Pancreas (tissue), 10 donors: Measurements from ENCODE around the gene EPHA8. TPM values are rescaled to one million over a fixed set of nuclear protein-coding genes. Genes with fewer than 3 reads are reported as not detected.

Experiments
- ATAC-seq, 4 donors: fragments of 200-7000 bp; cut with Tn5 transposase; one replicate each; pipeline versions ENCODE4 v1.8.0 to v1.9.1; 2020; ENCODE audit warnings: mild to moderate bottlenecking in 4 of 4, moderate library complexity in 4 of 4
- DNase-seq, 6 donors: peaks; one replicate each; pipeline ENCODE4 v3.0.0-alpha.2; 2020
- FAIRE-seq: peaks from 2 replicates; lab custom pipeline; 2012; peaks lifted over from hg19 to GRCh38; lab: Jason Lieb, UNC
- H3K27ac ChIP-seq, 4 donors: fragments of 200-600 bp; sonication (generic); 1 replicate in 3 of 4; 2 replicates in 1 of 4; pipeline versions ENCODE4 v1.5.0 to v1.8.0; 2020
- H3K27me3 ChIP-seq, 4 donors: fragments of 200-600 bp; one replicate each; pipeline ENCODE4 v1.8.0; 2021
- H3K36me3 ChIP-seq, 3 donors: fragments of 200-600 bp; sonication (generic) in 1 of 3; one replicate each; pipeline versions ENCODE4 v1.5.0 to v1.8.0; 2020 to 2021
- H3K4me1 ChIP-seq, 3 donors: fragments of 200-600 bp; one replicate each; pipeline ENCODE4 v1.8.0; 2021
- H3K4me3 ChIP-seq, 4 donors: fragments of 200-600 bp; sonication (generic) in 2 of 4; one replicate each; pipeline versions ENCODE4 v1.5.0 to v1.8.0; 2020 to 2021
- H3K9me3 ChIP-seq, 4 donors: fragments of 200-600 bp; one replicate each; pipeline ENCODE4 v1.8.0; 2021
- CTCF ChIP-seq, 4 donors: fragments of 200-600 bp; sonication (generic) in 3 of 4; IDR thresholded peaks; one replicate each; pipeline versions ENCODE4 v1.5.0 to v1.8.0; 2021; ENCODE audit warnings: antibody characterized with exemption in 4 of 4
- WGBS, 2 donors: extraction: QIAGEN DNeasy Blood & Tissue Kit; methylation state at CpG; one replicate each; pipeline ENCODE4 v1.1.7; 2013; 5-methylcytosine and 5-hydroxymethylcytosine counted together
- intact Hi-C, 3 donors: fragments of 100-400 bp; cut with DNase I; formaldehyde crosslinking; loops; one replicate each; pipeline versions ENCODE4 v1.11.1 to v1.14.2; 2022
- polyA plus RNA-seq, 2 donors: library from polyadenylated mRNA; stranded (reverse); fragments of 200-250 nt; gene quantifications; one replicate each; pipeline ENCODE4 v1.2.3, GENCODE V29; 2013
- total RNA-seq, 6 donors: library from RNA; stranded (reverse); fragmentation: NEBNext Ultra II Directional in 4 of 6; extraction: Animal tissue kit (Norgen Biotek cat#: 25700) in 4 of 6; gene quantifications; one replicate each; pipeline versions ENCODE4 v1.2.1 to v1.2.4, GENCODE V29; 2021 to 2023
- donor health status: healthy with polysubstance abuse.
- donor health status: DM: no; HTN: no; CAD: no; lungs with moderate emphysema.
- donor health status: DM: no; HTN: no; CAD: no.
- donor health status: control.
- donor health status: control.
- donor health status: Bipolar disorder and iron deficiency.
- donor health status: DM: yes; HTN: yes; CAD: no.
- donor health status: DM: no; HTN: no; CAD: no.
- donor health status: DM: no; HTN: no; CAD: no.
- donor health status: DM: yes; HTN: yes; CAD: no.

EPHA8 gene
- total and polyA plus RNA-seq, 8 donors, result 0.57 to 8.1 (median 1.2) TPM

GRCh38 chr1:22527555-22528296 is 35.6 kb upstream of the EPHA8 start:
- 40 to 44% methylated on average over 15 of the region's 15 CpGs for WGBS, 2 donors
- peaks cover 0 to 7% (median 0%) of the 10 kb centered on the region in 3 donors for H3K36me3 ChIP-seq
- FAIRE-seq, result no peak
- no peaks in the 10 kb centered on the region for H3K9me3 ChIP-seq
- H3K4me1 ChIP-seq, result peaks cover 42 to 45% (median 44%) of the 10 kb centered on the region in 3 donors
- intact Hi-C loops, result no loop called here
- peak in 1 of 6 donors; percentile 63 for DNase-seq
- ATAC-seq, result peak; percentile 10 to 61 (median 53)
- no peaks in the 10 kb centered on the region for H3K27me3 ChIP-seq
- TF ChIP-seq CTCF (IDR thresholded peaks at IDR 0.05), result no peak
- H3K4me3 ChIP-seq, result no peak overlapping the region
- peak overlapping the region in 2 of 4 donors; percentile 22 to 47 for H3K27ac ChIP-seq

- no peak for TF ChIP-seq CTCF (IDR thresholded peaks at IDR 0.05)
- no peak for FAIRE-seq
Measured at GRCh38 chr1:22528451-22528850, 34.8 kb upstream of the EPHA8 start.

GRCh38 chr1:22529901-22530621 is 33.2 kb upstream of the EPHA8 start:
- ATAC-seq, result no peak
- H3K4me3 ChIP-seq, result no peak overlapping the region
- no peak for FAIRE-seq
- H3K9me3 ChIP-seq, result no peaks in the 10 kb centered on the region
- DNase-seq, result peak in 1 of 6 donors; percentile 33
- H3K27me3 ChIP-seq, result no peaks in the 10 kb centered on the region
- WGBS, 2 donors, result 70 to 74% methylated on average over 12 of the region's 12 CpGs
- H3K36me3 ChIP-seq, result peaks cover 0 to 7% (median 0%) of the 10 kb centered on the region in 3 donors
- no peak overlapping the region for H3K27ac ChIP-seq
- H3K4me1 ChIP-seq, result peaks cover 35 to 51% (median 43%) of the 10 kb centered on the region in 3 donors
- intact Hi-C loops, result loop anchor here in 2 of 3 donors (5.0 to 10.0 kb wide), 2 partner anchors 102 to 105 kb away; partner anchors contain the start of gene C1QA (in 1 of the 2)
- TF ChIP-seq CTCF (IDR thresholded peaks at IDR 0.05), result no peak

More at GRCh38 chr1:22528451-22528850, 34.8 kb upstream of the EPHA8 start:
- no peak overlapping the region for H3K4me3 ChIP-seq
- DNase-seq (no peak), ATAC-seq (no peak)
- H3K4me1 ChIP-seq, result peaks cover 42 to 48% (median 45%) of the 10 kb centered on the region in 3 donors
- peak overlapping the region in 1 of 4 donors; percentile 22 for H3K27ac ChIP-seq
- H3K9me3 ChIP-seq, result no peaks in the 10 kb centered on the region
- H3K36me3 ChIP-seq, result peaks cover 0 to 7% (median 0%) of the 10 kb centered on the region in 3 donors
- WGBS, 2 donors, result 88 to 96% methylated on average over 7 of the region's 7 CpGs
- H3K27me3 ChIP-seq, result no peaks in the 10 kb centered on the region
- intact Hi-C loops, result no loop called here

- H3K27ac ChIP-seq, result peak overlapping the region in 2 of 4 donors; percentile 5 to 28
- H3K4me1 ChIP-seq, result peaks cover 29 to 45% (median 37%) of the 10 kb centered on the region in 3 donors
- WGBS, 2 donors, result 64 to 68% methylated on average over 3 of the region's 3 CpGs
- intact Hi-C loops, result loop anchor here in 2 of 3 donors (5.0 to 10.0 kb wide), 2 partner anchors 102 to 104 kb away; partner anchors contain the start of gene C1QA (in 1 of the 2)
- TF ChIP-seq CTCF (IDR thresholded peaks at IDR 0.05), result no peak
- no peaks in the 10 kb centered on the region for H3K9me3 ChIP-seq
- FAIRE-seq (no peak), DNase-seq (no peak), ATAC-seq (no peak)
- H3K27me3 ChIP-seq, result no peaks in the 10 kb centered on the region
- no peak overlapping the region for H3K4me3 ChIP-seq
- peaks cover 0 to 6% (median 0%) of the 10 kb centered on the region in 3 donors for H3K36me3 ChIP-seq
Measured at GRCh38 chr1:22530715-22531114, 32.6 kb upstream of the EPHA8 start.
